ENCODE results near the gene ZNF678.

GRCh38 chr1:227635596-227635995 is 72.2 kb downstream of the ZNF678 start:
- TF ChIP-seq CTCF (IDR thresholded peaks at IDR 0.05) (no peak), POLR2A (IDR thresholded peaks at IDR 0.05) (no peak)
